KMS-11 (cell line): Measurements from ENCODE around the gene ATE1.
"Not testable (repeated sequence)": the region's sequence is repeated elsewhere in the genome, so short reads cannot be mapped to it uniquely, and the experiment has no call there.

Experiments used
- H2AFZ ChIP-seq: fragments of 200-600 bp; sonication (generic); 2 replicates; pipeline ENCODE4 v1.6.1; 2016; ENCODE audit warnings: antibody characterized with exemption, mixed run types, low read depth
- H3K27ac ChIP-seq: fragments of 200-600 bp; sonication (generic); 2 replicates; pipeline ENCODE4 v1.6.1; 2016; ENCODE audit warnings: mild to moderate bottlenecking, mixed run types
- H3K27me3 ChIP-seq: fragments of 200-600 bp; sonication (generic); 2 replicates; pipeline ENCODE4 v1.6.1; 2017; ENCODE audit warnings: mild to moderate bottlenecking, low read depth, mixed run types, moderate library complexity; ENCODE audit not compliant: insufficient read depth
- H3K36me3 ChIP-seq: fragments of 200-600 bp; sonication (generic); 2 replicates; pipeline ENCODE4 v1.6.1; 2017; ENCODE audit warnings: mild to moderate bottlenecking, mixed run types; ENCODE audit not compliant: insufficient read depth
- H3K4me1 ChIP-seq: fragments of 200-600 bp; sonication (generic); 2 replicates; pipeline ENCODE4 v1.6.1; 2016; ENCODE audit warnings: mild to moderate bottlenecking, low read depth, mixed run types; ENCODE audit not compliant: poor library complexity, severe bottlenecking
- H3K4me2 ChIP-seq: fragments of 200-600 bp; sonication (generic); 2 replicates; pipeline ENCODE4 v1.7.0; 2016; ENCODE audit warnings: mild to moderate bottlenecking, mixed run types
- H3K4me3 ChIP-seq: fragments of 200-600 bp; sonication (generic); IDR thresholded peaks from 2 replicates; pipeline ENCODE4 v1.6.1; 2017; ENCODE audit warnings: low read depth, low read length, mixed read lengths; ENCODE audit not compliant: insufficient read depth
- H3K79me2 ChIP-seq: fragments of 200-600 bp; sonication (generic); 2 replicates; pipeline ENCODE4 v1.6.1; 2016; ENCODE audit warnings: low read depth, mixed run types; ENCODE audit not compliant: insufficient read depth
- H3K9ac ChIP-seq: fragments of 200-600 bp; sonication (generic); 2 replicates; pipeline ENCODE4 v1.6.1; 2016; ENCODE audit warnings: mild to moderate bottlenecking, mixed run types
- H4K20me1 ChIP-seq: fragments of 200-600 bp; sonication (generic); 2 replicates; pipeline ENCODE4 v1.6.1; 2016; ENCODE audit warnings: mild to moderate bottlenecking, mixed run types; ENCODE audit not compliant: insufficient read depth
- TF ChIP-seq, protein P1 (sequence below): fragments of 200-600 bp; sonication (generic); conservative IDR thresholded peaks from 2 replicates; pipeline ENCODE4 v1.6.1; 2017; ENCODE audit warnings: low read depth, mild to moderate bottlenecking, antibody characterized with exemption, low read length, moderate library complexity, mixed read lengths

The ATE1 gene

GRCh38 chr10:121831237-121831636, 96.6 kb downstream of the ATE1 start:
- H3K9ac ChIP-seq: no peak overlapping the region
- no peak overlapping the region for H2AFZ ChIP-seq
- no peaks in the 10 kb centered on the region for H3K79me2 ChIP-seq
- no peak overlapping the region for H3K4me3 ChIP-seq
- no peaks in the 10 kb centered on the region for H4K20me1 ChIP-seq
- H3K27ac ChIP-seq: no peak overlapping the region
- no peaks in the 10 kb centered on the region for H3K36me3 ChIP-seq
- no peak overlapping the region for H3K4me2 ChIP-seq
- TF ChIP-seq, protein P1, sequence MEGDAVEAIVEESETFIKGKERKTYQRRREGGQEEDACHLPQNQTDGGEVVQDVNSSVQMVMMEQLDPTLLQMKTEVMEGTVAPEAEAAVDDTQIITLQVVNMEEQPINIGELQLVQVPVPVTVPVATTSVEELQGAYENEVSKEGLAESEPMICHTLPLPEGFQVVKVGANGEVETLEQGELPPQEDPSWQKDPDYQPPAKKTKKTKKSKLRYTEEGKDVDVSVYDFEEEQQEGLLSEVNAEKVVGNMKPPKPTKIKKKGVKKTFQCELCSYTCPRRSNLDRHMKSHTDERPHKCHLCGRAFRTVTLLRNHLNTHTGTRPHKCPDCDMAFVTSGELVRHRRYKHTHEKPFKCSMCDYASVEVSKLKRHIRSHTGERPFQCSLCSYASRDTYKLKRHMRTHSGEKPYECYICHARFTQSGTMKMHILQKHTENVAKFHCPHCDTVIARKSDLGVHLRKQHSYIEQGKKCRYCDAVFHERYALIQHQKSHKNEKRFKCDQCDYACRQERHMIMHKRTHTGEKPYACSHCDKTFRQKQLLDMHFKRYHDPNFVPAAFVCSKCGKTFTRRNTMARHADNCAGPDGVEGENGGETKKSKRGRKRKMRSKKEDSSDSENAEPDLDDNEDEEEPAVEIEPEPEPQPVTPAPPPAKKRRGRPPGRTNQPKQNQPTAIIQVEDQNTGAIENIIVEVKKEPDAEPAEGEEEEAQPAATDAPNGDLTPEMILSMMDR: no peak
- no peaks in the 10 kb centered on the region for H3K27me3 ChIP-seq
- H3K4me1 ChIP-seq: no peaks in the 10 kb centered on the region

DNA sequence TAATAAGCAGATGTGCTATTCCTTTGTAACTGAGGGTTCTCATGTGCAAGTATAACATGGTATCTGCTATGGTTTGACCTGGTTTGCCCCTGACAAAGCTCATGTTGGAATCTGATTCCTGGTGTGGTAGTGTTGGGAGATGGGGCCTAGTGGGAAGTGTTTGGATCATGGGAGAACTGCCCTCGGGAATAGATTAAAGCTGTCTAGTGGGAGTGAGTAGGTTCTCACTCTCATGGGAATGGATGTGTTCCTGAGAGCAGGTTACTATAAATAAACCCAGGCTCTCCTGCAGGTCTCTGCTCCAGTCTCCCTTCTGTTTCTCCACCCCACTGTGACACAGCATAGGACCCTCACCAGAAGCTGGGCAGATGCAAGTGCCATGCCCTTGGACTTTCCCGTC, 97.7 kb downstream of the ATE1 start:
- Histone ChIP-seq H3K4me2 (no peak overlapping the region), H3K27ac (no peak overlapping the region), H3K4me3 (no peak overlapping the region), H3K4me1 (no peaks in the 10 kb centered on the region), H3K36me3 (no peaks in the 10 kb centered on the region), H2AFZ (no peak overlapping the region), H4K20me1 (no peaks in the 10 kb centered on the region), H3K79me2 (no peaks in the 10 kb centered on the region), H3K27me3 (no peaks in the 10 kb centered on the region), H3K9ac (no peak overlapping the region)
- TF ChIP-seq, protein P1: no peak

DNA sequence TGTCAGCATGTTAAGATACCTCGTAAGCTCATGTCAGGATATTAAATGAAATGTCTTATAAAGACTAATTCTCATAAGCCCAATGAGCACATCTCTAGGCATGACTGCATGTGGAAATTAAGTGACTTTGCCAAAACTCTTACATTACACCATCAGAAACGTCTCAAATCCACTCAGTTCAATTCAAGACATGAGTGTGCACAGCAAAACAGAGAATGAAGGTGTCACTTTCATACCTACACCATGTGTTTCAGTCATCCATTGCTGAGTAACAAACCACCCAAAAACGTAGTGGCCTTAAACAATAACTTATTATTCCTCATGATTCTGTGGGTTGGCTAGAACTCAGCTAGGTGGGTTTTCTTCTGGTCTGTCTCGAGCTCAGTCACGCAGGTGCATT, 99.8 kb downstream of the ATE1 start:
- Histone ChIP-seq H3K4me1 (no peaks in the 10 kb centered on the region), H3K9ac (no peak overlapping the region), H4K20me1 (no peaks in the 10 kb centered on the region), H3K27ac (no peak overlapping the region), H3K79me2 (no peaks in the 10 kb centered on the region), H3K36me3 (no peaks in the 10 kb centered on the region), H3K27me3 (no peaks in the 10 kb centered on the region), H3K4me2 (no peak overlapping the region), H2AFZ (no peak overlapping the region), H3K4me3 (no peak overlapping the region)
- TF ChIP-seq, protein P1: no peak

- H3K4me1 ChIP-seq, H3K27ac ChIP-seq: not testable (repeated sequence)
Measured at GRCh38 chr10:121826773-121827172, 101.1 kb downstream of the ATE1 start.

GRCh38 chr10:121823993-121824463, 103.8 kb downstream of the ATE1 start:
- Histone ChIP-seq H3K4me2 (no peak overlapping the region), H3K4me1 (no peaks in the 10 kb centered on the region), H2AFZ (no peak overlapping the region)

More at GRCh38 chr10:121826773-121827172, 101.1 kb downstream of the ATE1 start:
- not testable (repeated sequence) for H3K4me3 ChIP-seq, H3K4me2 ChIP-seq, H3K79me2 ChIP-seq, H3K27me3 ChIP-seq, H3K36me3 ChIP-seq, H3K9ac ChIP-seq, H4K20me1 ChIP-seq, H2AFZ ChIP-seq

More at GRCh38 chr10:121823993-121824463, 103.8 kb downstream of the ATE1 start:
- no peaks in the 10 kb centered on the region for H4K20me1 ChIP-seq
- H3K27me3 ChIP-seq: no peaks in the 10 kb centered on the region
- H3K4me3 ChIP-seq: no peak overlapping the region
- no peaks in the 10 kb centered on the region for H3K79me2 ChIP-seq
- no peak overlapping the region for H3K9ac ChIP-seq
- H3K36me3 ChIP-seq: no peaks in the 10 kb centered on the region
- H3K27ac ChIP-seq: no peak overlapping the region
- TF ChIP-seq, protein P1: peak; percentile 85
